Stimulated activated CD8-positive, alpha-beta memory T cell treated with anti-CD3 and anti-CD28 coated beads, Interleukin-7, amount 100 ng/mL, for 4 hours (primary cell): ENCODE data around the gene TMEM52.

Source experiments
- DNase-seq, 2 donors: peaks; one replicate each; pipeline ENCODE4 v3.0.0-alpha.2; 2020; ENCODE audit warnings: low read depth in 2 of 2

TMEM52 gene

GRCh38 chr1:1873186-1873585 lies 45.9 kb downstream of the TMEM52 start:
- DNase-seq, result no peak

GRCh38 chr1:1872329-1872994 lies 46.6 kb downstream of the TMEM52 start:
- no peak for DNase-seq

GRCh38 chr1:1869469-1869868 lies 49.6 kb downstream of the TMEM52 start:
- no peak for DNase-seq
